A673 (cell line): Measurements from ENCODE around the gene SMARCD3. TPM values are rescaled to one million over a fixed set of nuclear protein-coding genes. Genes with fewer than 3 reads are reported as not detected.

Experiments used
- BruUV-seq: library from RNA; stranded (reverse); fragments of 400-500 nt; replicated peaks from 2 replicates; lab custom pipeline; 2021; lab: Mats Ljungman, UMichigan
- CTCF ChIA-PET: fragments of 300-600 bp; sonication (Branson Sonifier 250); formaldehyde crosslinking; loops from one replicate; lab custom pipeline; 2022; ENCODE audit warnings: antibody characterized with exemption; lab: Charles Lee
- POLR2A ChIA-PET: fragments of 300-600 bp; sonication (Branson Sonifier 250); formaldehyde crosslinking; loops from one replicate; lab custom pipeline; 2022; ENCODE audit warnings: antibody characterized with exemption; ENCODE audit not compliant: low non-redundant PET; lab: Charles Lee
- DNase-seq: peaks from one replicate; pipeline ENCODE4 v3.0.0-alpha.2; 2015; ENCODE audit warnings: low spot score
- H3K27ac ChIP-seq: fragments of 200-600 bp; sonication (generic); 2 replicates; pipeline ENCODE4 v1.5.1; 2016; ENCODE audit warnings: mixed run types, low read depth, mild to moderate bottlenecking, mixed read lengths, antibody characterized with exemption, low read length; ENCODE audit not compliant: poor library complexity, severe bottlenecking
- H3K27me3 ChIP-seq: fragments of 200-600 bp; sonication (generic); replicated peaks from 2 replicates; pipeline ENCODE4 v1.6.1; 2017; ENCODE audit warnings: mixed run types, low read depth, mild to moderate bottlenecking, mixed read lengths, antibody characterized with exemption, low read length; ENCODE audit not compliant: insufficient read depth, poor library complexity
- H3K36me3 ChIP-seq: fragments of 200-600 bp; sonication (generic); 2 replicates; pipeline ENCODE4 v1.6.1; 2016; ENCODE audit warnings: mixed run types, mild to moderate bottlenecking, mixed read lengths, antibody characterized with exemption, low read length; ENCODE audit not compliant: insufficient read depth, poor library complexity, severe bottlenecking
- H3K4me1 ChIP-seq: fragments of 200-600 bp; sonication (generic); 2 replicates; pipeline ENCODE4 v1.6.1; 2017; ENCODE audit warnings: mixed run types, mild to moderate bottlenecking, mixed read lengths, antibody characterized with exemption, low read length; ENCODE audit not compliant: insufficient read depth, poor library complexity, severe bottlenecking
- H3K4me3 ChIP-seq: fragments of 200-600 bp; sonication (generic); 2 replicates; pipeline ENCODE4 v1.5.1; 2016; ENCODE audit warnings: low read depth, mixed run types, mild to moderate bottlenecking, mixed read lengths, low read length; ENCODE audit not compliant: poor library complexity, severe bottlenecking
- H3K9me3 ChIP-seq: fragments of 200-600 bp; sonication (generic); 2 replicates; pipeline ENCODE4 v1.6.1; 2016; ENCODE audit warnings: mixed run types, low read depth, mild to moderate bottlenecking, mixed read lengths, antibody characterized with exemption, low read length; ENCODE audit not compliant: poor library complexity, severe bottlenecking
- EZH2 ChIP-seq: fragments of 200-600 bp; sonication (generic); IDR thresholded peaks from 2 replicates; pipeline ENCODE4 v1.6.1; 2017; ENCODE audit warnings: borderline replicate concordance, low read depth, mild to moderate bottlenecking, mixed read lengths, antibody characterized with exemption, low read length; ENCODE audit not compliant: poor library complexity, severe bottlenecking
- intact Hi-C: fragments of 100-400 bp; cut with micrococcal nuclease; formaldehyde crosslinking; loops from one replicate; pipeline ENCODE4 v1.10.0; 2022; ENCODE audit not compliant: unreplicated experiment
- total RNA-seq: library from RNA; stranded (reverse); gene quantifications from 2 replicates; pipeline ENCODE4 v1.2.3, GENCODE V29; 2021
- TF ChIP-seq, protein P1 (sequence below): fragments of 300-800, 200-600 bp; sonication (generic); conservative IDR thresholded peaks from 2 replicates; pipeline ENCODE4 v1.5.1; 2017; ENCODE audit warnings: low read depth, mild to moderate bottlenecking, antibody characterized with exemption, low read length, moderate library complexity, mixed read lengths

SMARCD3 gene
- total RNA-seq, 1 experiment from 2014 or later, result 44.8 TPM

- ChIA-PET CTCF (interaction anchor here (0.6 to 1.1 kb wide), 2 partner anchors 31 to 66 kb away, joined by 3 read pairs; partner anchors contain the start of gene NUB1), POLR2A (no interaction called here)
- DNase-seq, result no peak
- Histone ChIP-seq H3K27me3 (no peaks in the 10 kb centered on the region), H3K36me3 (no peaks in the 10 kb centered on the region), H3K27ac (no peak overlapping the region), H3K4me1 (peaks cover 15% of the 10 kb centered on the region), H3K4me3 (no peak overlapping the region), H3K9me3 (no peaks in the 10 kb centered on the region)
- BruUV-seq, result no TSS peak
- intact Hi-C loops, result no loop called here
- TF ChIP-seq, protein P1, sequence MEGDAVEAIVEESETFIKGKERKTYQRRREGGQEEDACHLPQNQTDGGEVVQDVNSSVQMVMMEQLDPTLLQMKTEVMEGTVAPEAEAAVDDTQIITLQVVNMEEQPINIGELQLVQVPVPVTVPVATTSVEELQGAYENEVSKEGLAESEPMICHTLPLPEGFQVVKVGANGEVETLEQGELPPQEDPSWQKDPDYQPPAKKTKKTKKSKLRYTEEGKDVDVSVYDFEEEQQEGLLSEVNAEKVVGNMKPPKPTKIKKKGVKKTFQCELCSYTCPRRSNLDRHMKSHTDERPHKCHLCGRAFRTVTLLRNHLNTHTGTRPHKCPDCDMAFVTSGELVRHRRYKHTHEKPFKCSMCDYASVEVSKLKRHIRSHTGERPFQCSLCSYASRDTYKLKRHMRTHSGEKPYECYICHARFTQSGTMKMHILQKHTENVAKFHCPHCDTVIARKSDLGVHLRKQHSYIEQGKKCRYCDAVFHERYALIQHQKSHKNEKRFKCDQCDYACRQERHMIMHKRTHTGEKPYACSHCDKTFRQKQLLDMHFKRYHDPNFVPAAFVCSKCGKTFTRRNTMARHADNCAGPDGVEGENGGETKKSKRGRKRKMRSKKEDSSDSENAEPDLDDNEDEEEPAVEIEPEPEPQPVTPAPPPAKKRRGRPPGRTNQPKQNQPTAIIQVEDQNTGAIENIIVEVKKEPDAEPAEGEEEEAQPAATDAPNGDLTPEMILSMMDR, result no peak
- no peak for TF ChIP-seq EZH2
Measured at GRCh38 chr7:151274936-151275812, 26.7 kb upstream of the SMARCD3 start.

GRCh38 chr7:151274396-151274795, 25.9 kb upstream of the SMARCD3 start:
- CTCF ChIA-PET, result interaction anchor here (0.6 kb wide), 1 partner anchor 67 kb away, joined by 3 read pairs; the partner anchor contains the start of gene NUB1
- H3K4me1 ChIP-seq, result peaks cover 15% of the 10 kb centered on the region
- intact Hi-C loops, result no loop called here
- no peak for DNase-seq
- TF ChIP-seq EZH2, result no peak
- TF ChIP-seq, protein P1, result no peak
- no peak overlapping the region for H3K27ac ChIP-seq
- POLR2A ChIA-PET, result no interaction called here
- H3K9me3 ChIP-seq, result no peaks in the 10 kb centered on the region
- no peaks in the 10 kb centered on the region for H3K36me3 ChIP-seq
- BruUV-seq, result no TSS peak
- H3K27me3 ChIP-seq, result no peaks in the 10 kb centered on the region
- H3K4me3 ChIP-seq, result no peak overlapping the region

- TF ChIP-seq, protein P1, result no peak
- no peak for TF ChIP-seq EZH2
- ChIA-PET CTCF (interaction anchor here (0.6 kb wide), 2 partner anchors 67 to 109 kb away, joined by 3 to 5 read pairs; partner anchors contain the start of gene NUB1), POLR2A (no interaction called here)
- no peak overlapping the region for H3K27ac ChIP-seq
- no peaks in the 10 kb centered on the region for H3K27me3 ChIP-seq
- intact Hi-C loops, result no loop called here
- peaks cover 15% of the 10 kb centered on the region for H3K4me1 ChIP-seq
- no peaks in the 10 kb centered on the region for H3K36me3 ChIP-seq
- no peaks in the 10 kb centered on the region for H3K9me3 ChIP-seq
- DNase-seq, result no peak
- BruUV-seq, result no TSS peak
- no peak overlapping the region for H3K4me3 ChIP-seq
Measured at GRCh38 chr7:151273651-151274390, 25.3 kb upstream of the SMARCD3 start.
